ENCODE results near the gene SCT. TPM values are rescaled to one million over a fixed set of nuclear protein-coding genes. Genes with fewer than 3 reads are reported as not detected.

SCT gene
- total and polyA plus RNA-seq, 2 donors (not counting 1 experiment from before 2014, with no cell fraction given): not detected

DNA sequence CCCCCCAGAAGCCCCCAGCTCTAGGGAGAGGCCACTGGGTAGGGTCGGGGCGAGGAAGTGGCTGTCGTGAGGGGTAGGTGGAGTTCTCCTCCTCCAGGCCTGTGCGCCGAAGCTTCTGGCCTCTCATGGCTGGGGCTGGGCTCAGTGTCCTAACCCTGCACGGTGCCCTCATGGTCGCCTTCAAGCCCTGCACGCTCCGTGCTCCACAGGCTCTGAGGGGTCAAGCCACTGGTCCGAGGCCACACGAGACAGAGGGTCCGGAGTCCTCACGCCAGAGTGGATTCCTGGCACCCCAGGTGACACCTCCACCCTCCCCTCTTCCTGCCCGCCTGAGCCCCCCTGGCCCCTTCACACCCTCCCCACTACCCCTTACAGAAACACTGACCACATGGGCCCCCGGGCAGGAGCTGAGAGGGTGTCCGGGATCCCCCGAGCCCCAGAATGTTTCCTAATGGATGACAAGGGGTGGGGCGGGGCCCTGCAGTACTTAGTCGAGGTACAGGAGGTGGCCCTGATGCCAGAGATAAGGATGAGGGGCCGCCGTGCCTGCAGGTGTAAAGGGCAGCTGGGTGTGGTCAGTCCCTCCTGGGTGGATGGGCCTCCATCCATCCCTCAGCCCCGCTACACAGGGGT, 1.2 kb downstream of the SCT start:
- WGBS (ENCODE audit: insufficient coverage): 88% methylated on average over 20 of the region's 22 CpGs
- Histone ChIP-seq H3K4me3 (ENCODE audit: control extremely low read depth in 1 of 5, extremely low read depth in 1 of 5, insufficient read depth in 1 of 5, low read depth in 2 of 5, low read length in 4 of 5) (no peak overlapping the region), H3K36me3 (replicated peaks in 1 of 2; ENCODE audit: control extremely low read depth in 1 of 2, control insufficient read depth in 1 of 2, extremely low read depth in 1 of 2, insufficient read depth in 2 of 2, low read length in 1 of 2) (no peaks in the 10 kb centered on the region), H4K20me1 (ENCODE audit: control insufficient read depth, insufficient read depth, low read length, poor library complexity, severe bottlenecking) (no peaks in the 10 kb centered on the region), H3K4me2 (replicated peaks; ENCODE audit: low read depth, low read length, poor library complexity, severe bottlenecking) (no peak overlapping the region), H3K79me2 (ENCODE audit: control insufficient read depth, insufficient read depth, low read length) (no peaks in the 10 kb centered on the region), H3K9me3 (ENCODE audit: control extremely low read depth in 1 of 3, control insufficient read depth in 2 of 3, insufficient read depth in 1 of 3, low read length in 2 of 3) (peaks cover 0 to 8% (median 0%) of the 10 kb centered on the region in 3 donors), H3K9ac (ENCODE audit: low read length) (no peak overlapping the region), H3K27me3 (replicated peaks in 1 of 4; ENCODE audit: control extremely low read depth in 1 of 4, control insufficient read depth in 3 of 4, insufficient read depth in 4 of 4, low read length in 3 of 4) (peaks cover 0 to 34% (median 11%) of the 10 kb centered on the region in 4 experiments), H2AFZ (ENCODE audit: insufficient read depth, low read depth, low read length, poor library complexity, severe bottlenecking) (no peak overlapping the region), H3K4me1 (ENCODE audit: control insufficient read depth in 2 of 2, insufficient read depth in 2 of 2, low read length in 2 of 2) (peaks cover 21 to 26% of the 10 kb centered on the region in 2 donors), H3K27ac (ENCODE audit: low read length in 2 of 2) (no peak overlapping the region)
- ATAC-seq (ENCODE audit: low read depth) (no peak), DNase-seq (peak; percentile 19)
- no peak overlapping the region for H3K4me3 Mint-ChIP-seq
- TF ChIP-seq CTCF (IDR thresholded peaks at IDR 0.05) (no peak), EZH2 (IDR thresholded peaks at IDR 0.05; ENCODE audit: borderline replicate concordance, insufficient read depth, low read depth, low read length, poor library complexity, severe bottlenecking) (no peak)
- intact Hi-C loops (cut with micrococcal nuclease): no loop called here
- no peaks in the 10 kb centered on the region for H3K9me3 Mint-ChIP-seq (ENCODE audit: insufficient read depth)
- H3K27ac Mint-ChIP-seq: no peak overlapping the region
- CTCF ChIA-PET: no interaction called here
- H3K27me3 Mint-ChIP-seq: peaks cover 26% of the 10 kb centered on the region
- POLR2A ChIA-PET: no interaction called here
- peaks cover 21% of the 10 kb centered on the region for H3K4me1 Mint-ChIP-seq

Measured in B cell (primary cell).